Gastrocnemius medialis (tissue), 4 donors: ENCODE data around the gene C12orf50. TPM values are rescaled to one million over a fixed set of nuclear protein-coding genes. Genes with fewer than 3 reads are reported as not detected.
A peak's percentile ranks its signal among the peaks of the same experiment; 100 is the strongest.

Experiments
- ATAC-seq, 2 donors: fragments of 150-250 bp; one replicate each; pipeline ENCODE4 v1.9.1; 2016
- DNase-seq, 2 donors: peaks; one replicate each; pipeline ENCODE4 v3.0.0-alpha.2; 2019
- H3K27ac ChIP-seq, 4 donors: fragments of 200-600 bp; sonication (generic); 1 replicate in 1 of 4; 2 replicates in 3 of 4; pipeline ENCODE4 v1.5.1; 2016 to 2018; ENCODE audit warnings: mild to moderate bottlenecking in 2 of 4, moderate library complexity in 1 of 4
- H3K27me3 ChIP-seq, 3 donors: fragments of 200-600 bp; sonication (generic) in 2 of 3; 1 replicate in 1 of 3; 2 replicates in 2 of 3; pipeline versions ENCODE4 v1.5.1 to v1.6.0; 2016 to 2019; ENCODE audit warnings: mild to moderate bottlenecking in 1 of 3, moderate library complexity in 1 of 3
- H3K36me3 ChIP-seq, 2 donors: fragments of 200-600 bp; sonication (generic) in 1 of 2; one replicate each; pipeline ENCODE4 v1.5.1; 2017 to 2018
- H3K4me1 ChIP-seq, 2 donors: fragments of 200-600 bp; sonication (generic) in 1 of 2; one replicate each; pipeline ENCODE4 v1.5.1; 2016 to 2017; ENCODE audit warnings: mild to moderate bottlenecking in 2 of 2
- H3K4me3 ChIP-seq, 4 donors: fragments of 200-600 bp; sonication (generic) in 3 of 4; 1 replicate in 1 of 4; 2 replicates in 3 of 4; pipeline ENCODE4 v1.5.1; 2016 to 2019; ENCODE audit warnings: mild to moderate bottlenecking in 2 of 4
- H3K9me3 ChIP-seq, 3 donors: fragments of 200-600 bp; sonication (generic) in 2 of 3; 1 replicate in 1 of 3; 2 replicates in 2 of 3; pipeline ENCODE4 v1.5.1; 2016 to 2019
- CTCF ChIP-seq, 5 experiments: fragments of 450-650 bp in 3 of 5; fragments of 200-600 bp in 2 of 5; sonication (generic) in 2 of 5; IDR thresholded peaks in 4 of 5; conservative IDR thresholded peaks in 1 of 5; 1 replicate in 4 of 5; 2 replicates in 1 of 5; pipeline ENCODE4 v1.5.1; 2016 to 2019; ENCODE audit warnings: antibody characterized with exemption in 5 of 5, mild to moderate bottlenecking in 3 of 5, moderate library complexity in 3 of 5
- POLR2A ChIP-seq, 2 donors: fragments of 450-650 bp; IDR thresholded peaks; one replicate each; pipeline ENCODE4 v1.6.1; 2017; ENCODE audit warnings: antibody characterized with exemption in 2 of 2, mild to moderate bottlenecking in 2 of 2, moderate library complexity in 2 of 2
- in situ Hi-C, 4 donors: fragments of 200-750 bp; cut with MboI; loops; one replicate each; pipeline versions ENCODE4 v1.15.0 to v1.8.0; 2017; ENCODE audit warnings: low sequenced_read_pairs in 4 of 4
- intact Hi-C: fragments of 100-400 bp; cut with DNase I; formaldehyde crosslinking; loops from one replicate; pipeline ENCODE4 v1.15.1; 2023; ENCODE audit warnings: low total_unique reads
- total RNA-seq, 4 donors: library from RNA; depleted of rRNA; stranded (reverse); fragments of >200 nt; gene quantifications; one replicate each; pipeline versions ENCODE4 v1.1.0 to v1.2.3, GENCODE V29; 2016

The C12orf50 gene
- total RNA-seq, 4 donors from 2014 or later = not detected

DNA sequence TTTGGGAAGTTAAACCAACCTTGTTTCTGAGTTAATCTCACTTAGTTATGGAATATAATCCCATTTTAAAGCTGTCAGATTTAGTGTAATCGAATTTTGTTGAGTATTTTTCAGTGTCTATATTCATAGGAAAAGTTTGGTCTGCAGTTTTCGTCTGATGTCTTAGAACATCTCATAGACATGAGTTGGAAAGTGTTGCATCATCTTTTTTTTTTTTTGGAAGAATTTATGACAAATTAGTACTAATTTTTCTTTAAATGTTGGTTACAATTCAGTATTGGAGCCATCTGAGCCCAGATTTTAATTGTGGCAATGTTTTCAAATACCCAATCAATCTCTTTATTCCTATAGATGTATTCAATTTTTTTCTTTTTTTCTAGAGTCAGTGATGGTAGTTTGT, 27.9 kb downstream of the C12orf50 start:
- DNase-seq = no peak
- ATAC-seq = no peak
- Histone ChIP-seq H3K36me3 (no peaks in the 10 kb centered on the region), H3K9me3 (no peaks in the 10 kb centered on the region), H3K27me3 (no peaks in the 10 kb centered on the region), H3K4me3 (no peak overlapping the region), H3K4me1 (no peaks in the 10 kb centered on the region), H3K27ac (no peak overlapping the region)
- in situ Hi-C loops (no loop called here), intact Hi-C loops (no loop called here)
- TF ChIP-seq POLR2A (IDR thresholded peaks at IDR 0.05) (no peak), CTCF (IDR thresholded peaks at IDR 0.05 in 4 of 5, conservative IDR thresholded peaks at IDR 0.05 in 1 of 5) (no peak)

DNA sequence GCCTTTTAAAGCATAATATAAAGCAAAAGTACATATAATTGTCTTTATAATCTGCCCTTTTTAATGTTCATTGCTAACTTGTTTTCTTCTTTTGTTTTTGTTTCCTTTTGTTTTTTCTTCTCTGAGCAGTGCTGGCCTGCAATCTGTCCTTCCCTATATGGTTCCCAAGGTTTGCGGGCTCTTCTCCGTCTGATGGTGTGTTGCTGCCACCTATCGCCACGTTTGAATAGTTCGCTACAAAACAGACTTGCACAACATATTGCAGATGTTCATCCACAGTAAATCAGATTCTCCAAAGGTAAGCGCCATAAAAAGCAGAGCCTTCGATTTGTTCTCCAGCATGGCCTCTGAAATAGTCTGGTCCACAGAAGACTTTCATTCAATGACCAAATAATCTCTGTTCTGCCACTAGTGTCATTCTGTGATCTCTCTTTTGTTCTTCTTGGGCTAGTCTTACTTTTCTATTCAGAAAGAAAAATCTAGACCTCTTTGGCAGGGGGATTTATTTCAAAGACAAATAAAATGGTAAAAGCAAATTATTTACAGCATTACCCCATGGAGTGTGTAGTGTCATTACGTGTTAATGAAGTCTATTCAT, 33.5 kb downstream of the C12orf50 start:
- TF ChIP-seq POLR2A (IDR thresholded peaks at IDR 0.05) = no peak
- peak in 4 of 5 experiments; percentile 38 to 58 (median 52) for TF ChIP-seq CTCF (IDR thresholded peaks at IDR 0.05 in 4 of 5, conservative IDR thresholded peaks at IDR 0.05 in 1 of 5)
- DNase-seq (peak; percentile 4 to 13), ATAC-seq (peak; percentile 41 to 52)
- H3K36me3 ChIP-seq = no peaks in the 10 kb centered on the region
- H3K27ac ChIP-seq = no peak overlapping the region
- no peaks in the 10 kb centered on the region for H3K4me1 ChIP-seq
- H3K9me3 ChIP-seq = no peaks in the 10 kb centered on the region
- no peaks in the 10 kb centered on the region for H3K27me3 ChIP-seq
- in situ Hi-C loops (no loop called here), intact Hi-C loops (no loop called here)
- no peak overlapping the region for H3K4me3 ChIP-seq

- in situ Hi-C loops (no loop called here), intact Hi-C loops (no loop called here)
- Histone ChIP-seq H3K27ac (no peak overlapping the region), H3K9me3 (no peaks in the 10 kb centered on the region), H3K4me1 (no peaks in the 10 kb centered on the region), H3K4me3 (no peak overlapping the region), H3K36me3 (no peaks in the 10 kb centered on the region), H3K27me3 (no peaks in the 10 kb centered on the region)
- no peak for TF ChIP-seq POLR2A (IDR thresholded peaks at IDR 0.05)
- no peak for TF ChIP-seq CTCF (IDR thresholded peaks at IDR 0.05 in 4 of 5, conservative IDR thresholded peaks at IDR 0.05 in 1 of 5)
- no peak for ATAC-seq
- DNase-seq = no peak
These were observed 37.7 kb downstream of the C12orf50 start for GRCh38 chr12:87991483-87991882.

DNA sequence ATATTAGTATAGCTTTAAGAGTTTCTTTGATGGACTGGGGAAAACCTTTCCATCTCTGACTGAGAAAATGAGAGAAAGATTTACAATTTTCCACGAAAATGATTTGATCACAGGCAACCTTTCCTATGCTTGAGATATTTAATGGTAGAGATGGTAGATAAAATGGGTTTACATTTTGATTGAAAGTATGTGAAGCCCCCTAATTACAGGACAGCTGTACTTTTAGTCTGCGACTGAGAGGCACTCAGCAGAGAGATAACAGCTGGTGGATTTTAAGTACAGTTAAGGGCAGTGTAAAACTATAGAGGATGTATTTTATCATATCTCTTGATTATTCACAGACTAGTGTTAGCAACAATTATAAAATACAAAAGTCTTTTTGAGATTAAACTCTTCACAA, 40.7 kb downstream of the C12orf50 start:
- Histone ChIP-seq H3K27me3 (no peaks in the 10 kb centered on the region), H3K36me3 (no peaks in the 10 kb centered on the region), H3K4me3 (no peak overlapping the region), H3K27ac (no peak overlapping the region), H3K4me1 (no peaks in the 10 kb centered on the region), H3K9me3 (no peaks in the 10 kb centered on the region)
- DNase-seq (no peak), ATAC-seq (no peak)
- intact Hi-C loops (no loop called here), in situ Hi-C loops (no loop called here)
- no peak for TF ChIP-seq POLR2A (IDR thresholded peaks at IDR 0.05)
- TF ChIP-seq CTCF (IDR thresholded peaks at IDR 0.05 in 4 of 5, conservative IDR thresholded peaks at IDR 0.05 in 1 of 5) = no peak
